Endothelial cell of umbilical vein (primary cell): ENCODE measurements around the gene MYO1B.

Experiments used
- EZH2 ChIP-seq: IDR thresholded peaks from 2 replicates; pipeline ENCODE4 v1.6.1; 2012; ENCODE audit warnings: borderline replicate concordance, low read depth, mild to moderate bottlenecking, moderate library complexity, low read length, inconsistent platforms; ENCODE audit not compliant: severe bottlenecking
- FOS ChIP-seq: IDR thresholded peaks from 2 replicates; pipeline ENCODE4 v1.6.1; 2011; ENCODE audit warnings: mild to moderate bottlenecking, low read length, moderate library complexity, borderline replicate concordance; ENCODE audit not compliant: insufficient read depth
- POLR2A ChIP-seq: IDR thresholded peaks from 2 replicates; pipeline ENCODE4 v1.6.1; 2012; ENCODE audit warnings: low read depth, mild to moderate bottlenecking, control low read depth, low read length
- POLR2AphosphoS5 ChIP-seq: IDR thresholded peaks from 2 replicates; pipeline ENCODE4 v1.6.1; 2012; ENCODE audit warnings: low read depth, mild to moderate bottlenecking, control low read depth, low read length, moderate library complexity; ENCODE audit not compliant: insufficient read depth
- TF ChIP-seq, protein P1 (sequence below), 2 donors: IDR thresholded peaks; 1 replicate in 1 of 2; 2 replicates in 1 of 2; pipeline ENCODE4 v1.5.1; 2011; ENCODE audit warnings: low read length in 2 of 2, mild to moderate bottlenecking in 2 of 2, moderate library complexity in 2 of 2, control low read depth in 1 of 2, inconsistent platforms in 1 of 2, low read depth in 1 of 2; ENCODE audit not compliant: insufficient read depth in 1 of 2; ENCODE audit errors: extremely low read depth in 1 of 2
- TF ChIP-seq, protein P2 (sequence below): IDR thresholded peaks from 2 replicates; pipeline ENCODE4 v1.6.1; 2011; ENCODE audit not compliant: insufficient read depth, insufficient read length

DNA sequence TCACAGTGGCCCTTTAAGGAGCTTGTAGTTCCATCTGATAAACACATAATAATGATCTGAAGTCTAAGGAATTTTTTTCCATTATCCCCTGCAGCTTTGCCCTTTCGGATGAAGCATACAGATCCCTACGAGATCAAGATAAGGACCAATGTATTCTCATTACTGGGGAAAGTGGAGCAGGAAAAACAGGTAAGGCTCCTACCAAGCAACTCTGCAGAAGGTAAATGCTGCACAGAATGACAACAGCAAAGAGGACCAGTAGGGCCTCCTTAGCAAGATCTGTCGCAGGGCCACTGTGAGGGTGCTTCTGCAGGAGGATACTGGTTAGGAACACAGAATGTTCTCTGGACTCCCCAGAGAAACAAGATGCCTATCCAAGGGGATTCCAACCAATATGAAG is 84.6 kb downstream of the MYO1B start:
- TF ChIP-seq, protein P1, sequence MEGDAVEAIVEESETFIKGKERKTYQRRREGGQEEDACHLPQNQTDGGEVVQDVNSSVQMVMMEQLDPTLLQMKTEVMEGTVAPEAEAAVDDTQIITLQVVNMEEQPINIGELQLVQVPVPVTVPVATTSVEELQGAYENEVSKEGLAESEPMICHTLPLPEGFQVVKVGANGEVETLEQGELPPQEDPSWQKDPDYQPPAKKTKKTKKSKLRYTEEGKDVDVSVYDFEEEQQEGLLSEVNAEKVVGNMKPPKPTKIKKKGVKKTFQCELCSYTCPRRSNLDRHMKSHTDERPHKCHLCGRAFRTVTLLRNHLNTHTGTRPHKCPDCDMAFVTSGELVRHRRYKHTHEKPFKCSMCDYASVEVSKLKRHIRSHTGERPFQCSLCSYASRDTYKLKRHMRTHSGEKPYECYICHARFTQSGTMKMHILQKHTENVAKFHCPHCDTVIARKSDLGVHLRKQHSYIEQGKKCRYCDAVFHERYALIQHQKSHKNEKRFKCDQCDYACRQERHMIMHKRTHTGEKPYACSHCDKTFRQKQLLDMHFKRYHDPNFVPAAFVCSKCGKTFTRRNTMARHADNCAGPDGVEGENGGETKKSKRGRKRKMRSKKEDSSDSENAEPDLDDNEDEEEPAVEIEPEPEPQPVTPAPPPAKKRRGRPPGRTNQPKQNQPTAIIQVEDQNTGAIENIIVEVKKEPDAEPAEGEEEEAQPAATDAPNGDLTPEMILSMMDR (IDR thresholded peaks at IDR 0.05; ENCODE audit: extremely low read depth in 1 of 2, insufficient read depth in 1 of 2, low read depth in 1 of 2, low read length in 2 of 2) = no peak
- TF ChIP-seq POLR2A = no peak
- no peak for TF ChIP-seq POLR2AphosphoS5
- no peak for TF ChIP-seq FOS
- no peak for TF ChIP-seq EZH2
- TF ChIP-seq, protein P2, sequence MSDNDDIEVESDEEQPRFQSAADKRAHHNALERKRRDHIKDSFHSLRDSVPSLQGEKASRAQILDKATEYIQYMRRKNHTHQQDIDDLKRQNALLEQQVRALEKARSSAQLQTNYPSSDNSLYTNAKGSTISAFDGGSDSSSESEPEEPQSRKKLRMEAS = no peak
